T-helper 1 cell (primary cell): ENCODE results near the gene FITM1.

Experiments
- DNase-seq, 5 donors: peaks; one replicate each; pipeline ENCODE4 v3.0.0-alpha.2; 2012 to 2020

Gene FITM1

GRCh38 chr14:24141097-24141880, 10.8 kb downstream of the FITM1 start, which contains the start of gene EMC9:
Gene EMC9 (minus strand): TSS chr14:24141591. CDS start chr14:24141304, 287 bp downstream.
- peak; percentile 98 to 100 (median 99) for DNase-seq

GRCh38 chr14:24143511-24143910, 13.1 kb downstream of the FITM1 start:
- DNase-seq: no peak

- no peak for DNase-seq
These were observed 14.0 kb downstream of the FITM1 start for GRCh38 chr14:24144451-24144850.

GRCh38 chr14:24145219-24145618, 14.8 kb downstream of the FITM1 start:
- DNase-seq: no peak

- DNase-seq: no peak
These were observed 15.4 kb downstream of the FITM1 start for GRCh38 chr14:24145690-24146452.

- peak; percentile 75 to 95 (median 77) for DNase-seq
These were observed 16.1 kb downstream of the FITM1 start, which contains the start of gene PSME2 for GRCh38 chr14:24146453-24146977. Gene PSME2 (minus strand): TSS chr14:24146610. CDS start chr14:24146581, 29 bp downstream.

- DNase-seq: peak; percentile 96 to 99 (median 98)
These were observed 16.7 kb downstream of the FITM1 start, which contains the start of gene RNF31 for GRCh38 chr14:24146978-24147760. Gene RNF31 (plus strand): TSS chr14:24147498. CDS start chr14:24147699, 201 bp downstream.

- no peak for DNase-seq
These were observed 17.4 kb downstream of the FITM1 start for GRCh38 chr14:24147761-24148428.

GRCh38 chr14:24149302-24149969, 19.0 kb downstream of the FITM1 start:
- DNase-seq: no peak

GRCh38 chr14:24150061-24150460, 19.6 kb downstream of the FITM1 start:
- DNase-seq: no peak

GRCh38 chr14:24150567-24150966, 20.1 kb downstream of the FITM1 start:
- no peak for DNase-seq

GRCh38 chr14:24150993-24151392, 20.5 kb downstream of the FITM1 start:
- no peak for DNase-seq

- no peak for DNase-seq
These were observed 21.1 kb downstream of the FITM1 start for GRCh38 chr14:24151404-24152080.

- no peak for DNase-seq
These were observed 24.6 kb downstream of the FITM1 start for GRCh38 chr14:24155100-24155499.

GRCh38 chr14:24156840-24157239, 26.4 kb downstream of the FITM1 start:
- DNase-seq: no peak

GRCh38 chr14:24157331-24157730, 26.9 kb downstream of the FITM1 start:
- no peak for DNase-seq

- DNase-seq: no peak
These were observed 29.5 kb downstream of the FITM1 start for GRCh38 chr14:24159777-24160498.

GRCh38 chr14:24160499-24160849, 30.0 kb downstream of the FITM1 start:
- no peak for DNase-seq

- peak; percentile 89 to 97 (median 95) for DNase-seq
These were observed 30.7 kb downstream of the FITM1 start, which contains the start of gene IRF9 for GRCh38 chr14:24160850-24161804. Gene IRF9 (plus strand): TSS chr14:24161265. CDS start chr14:24162145, 880 bp downstream.
